HG03097 (cell line): Measurements from ENCODE around the gene QSOX2.

Experiments
- ATAC-seq: cut with Tn5 transposase; IDR thresholded peaks from one replicate; pipeline ENCODE4 v1.9.1; 2021; ENCODE audit not compliant: unreplicated experiment, low FRiP score

The QSOX2 gene

DNA sequence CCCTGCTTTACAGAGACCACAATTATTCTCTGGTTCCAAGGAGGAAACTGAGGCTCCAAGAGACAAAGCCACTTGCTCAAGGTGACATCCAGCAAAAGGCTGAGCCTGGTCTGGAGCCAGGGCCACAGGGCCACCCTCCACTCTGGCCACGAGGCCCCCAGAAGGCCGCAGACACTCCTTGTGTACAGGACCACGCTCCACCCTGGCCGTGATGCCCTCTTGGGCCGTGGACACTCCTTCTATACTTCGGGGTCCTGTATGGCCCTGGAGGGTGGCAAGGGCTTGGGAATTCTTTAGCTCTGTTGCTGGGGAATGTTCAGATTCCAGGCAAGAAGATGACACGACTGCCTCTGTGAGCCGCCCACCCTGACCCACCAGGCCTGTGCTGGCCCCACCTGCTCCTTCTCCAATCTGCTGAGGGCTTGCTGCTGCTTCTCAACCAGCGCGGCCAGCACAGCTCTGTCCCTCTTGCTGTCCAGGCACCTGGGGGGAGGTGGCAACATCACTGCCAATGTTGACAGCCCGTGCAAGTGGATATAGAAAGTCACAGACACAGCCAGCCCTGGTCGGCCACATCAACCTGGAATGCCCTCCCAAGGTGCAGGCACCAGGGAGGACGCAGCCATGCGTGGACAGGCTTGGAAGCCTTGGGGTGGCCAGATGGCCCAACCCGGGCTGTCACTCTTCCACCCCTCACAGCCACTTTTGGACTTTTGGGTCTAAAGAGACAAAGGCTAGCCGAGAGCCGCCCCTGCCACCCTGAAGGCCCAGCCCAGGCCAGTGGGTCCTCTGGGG lies 20.1 kb upstream of the QSOX2 start:
- ATAC-seq = no peak

DNA sequence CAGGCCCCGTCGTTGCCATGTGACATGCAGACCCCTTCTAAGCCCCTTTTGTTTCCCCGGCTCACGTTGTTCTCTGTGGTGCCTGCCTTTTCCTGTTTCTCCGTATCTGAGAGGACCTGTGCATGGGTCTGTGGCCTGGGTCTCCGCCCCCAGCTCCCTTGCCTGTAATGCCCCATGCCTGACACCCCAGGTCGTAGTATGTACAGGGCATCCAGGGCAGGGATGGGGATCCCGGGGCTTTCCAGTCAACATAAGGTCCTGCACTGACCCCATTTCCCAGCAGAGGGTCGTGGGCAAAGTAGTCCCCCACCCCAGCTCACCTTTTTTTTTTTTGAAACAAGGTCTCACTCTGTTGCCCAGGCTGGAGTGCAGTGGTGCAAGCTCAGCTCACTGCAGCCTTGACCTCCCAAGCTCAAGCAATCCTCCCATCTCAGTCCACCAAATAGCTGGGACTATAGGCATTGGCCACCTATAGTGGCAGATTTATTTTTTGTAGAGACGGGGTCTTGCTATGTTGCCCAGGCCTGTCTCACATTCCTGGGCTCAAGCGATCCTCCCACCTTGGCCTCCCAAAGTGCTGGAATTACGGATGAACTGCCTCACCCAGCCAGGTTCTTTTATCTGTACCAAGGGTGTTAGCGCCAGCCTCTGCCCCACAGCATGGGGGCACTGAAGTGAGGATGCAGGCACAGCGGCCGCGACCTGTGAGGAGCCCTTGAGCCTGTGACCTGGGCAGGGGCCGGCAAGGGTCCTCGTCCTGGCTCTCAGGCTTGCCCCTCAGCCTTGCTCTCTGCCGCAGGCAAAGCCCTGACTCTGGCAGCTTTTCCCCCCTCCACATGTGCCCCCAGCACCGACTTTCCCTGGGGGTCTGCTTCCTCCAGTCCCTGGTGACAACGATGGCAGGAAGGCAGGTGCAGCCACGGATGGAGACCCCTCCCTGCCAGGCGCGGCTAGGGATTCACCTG lies 19.1 kb upstream of the QSOX2 start:
- ATAC-seq = no peak

- no peak for ATAC-seq
These were observed 18.4 kb upstream of the QSOX2 start for GRCh38 chr9:136264031-136264430.

- no peak for ATAC-seq
These were observed 17.1 kb upstream of the QSOX2 start for GRCh38 chr9:136262671-136263178.

DNA sequence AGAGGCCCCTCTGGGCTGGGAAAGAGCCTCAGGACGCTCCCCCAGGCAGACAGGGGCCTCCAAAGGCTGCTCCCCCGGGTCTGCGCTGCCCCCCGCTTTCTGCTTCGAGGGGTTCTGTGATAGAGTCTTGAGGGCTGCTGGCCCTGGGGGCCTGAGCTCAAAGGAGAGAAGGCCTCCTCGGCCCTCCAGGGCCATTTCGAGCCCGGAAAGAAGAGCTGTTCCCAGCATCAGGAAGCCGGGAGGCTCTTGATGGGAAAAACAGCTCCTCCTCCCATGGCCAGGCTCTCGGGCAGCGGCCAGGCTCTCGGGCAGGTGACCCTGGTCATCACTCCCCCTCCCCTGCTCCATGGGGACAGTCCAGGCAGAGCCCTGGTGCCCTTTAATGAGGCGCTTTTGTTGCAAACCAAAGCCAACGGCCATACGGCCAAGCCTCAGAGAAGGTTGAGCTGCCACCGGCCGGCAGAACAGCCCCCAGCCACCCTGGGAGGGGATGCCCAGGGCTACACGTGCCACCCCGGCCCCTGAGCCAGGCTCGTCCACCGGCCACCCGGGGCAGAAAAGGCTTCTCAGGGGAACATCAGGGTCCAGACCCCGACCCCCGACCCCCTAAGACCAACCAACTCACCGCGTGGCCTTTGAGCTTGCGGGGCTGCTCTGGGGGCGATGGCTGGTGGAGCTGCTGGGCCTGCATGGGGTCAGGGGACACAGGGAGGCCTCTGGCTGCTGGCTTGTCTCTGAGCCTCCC lies 16.2 kb upstream of the QSOX2 start:
- no peak for ATAC-seq

DNA sequence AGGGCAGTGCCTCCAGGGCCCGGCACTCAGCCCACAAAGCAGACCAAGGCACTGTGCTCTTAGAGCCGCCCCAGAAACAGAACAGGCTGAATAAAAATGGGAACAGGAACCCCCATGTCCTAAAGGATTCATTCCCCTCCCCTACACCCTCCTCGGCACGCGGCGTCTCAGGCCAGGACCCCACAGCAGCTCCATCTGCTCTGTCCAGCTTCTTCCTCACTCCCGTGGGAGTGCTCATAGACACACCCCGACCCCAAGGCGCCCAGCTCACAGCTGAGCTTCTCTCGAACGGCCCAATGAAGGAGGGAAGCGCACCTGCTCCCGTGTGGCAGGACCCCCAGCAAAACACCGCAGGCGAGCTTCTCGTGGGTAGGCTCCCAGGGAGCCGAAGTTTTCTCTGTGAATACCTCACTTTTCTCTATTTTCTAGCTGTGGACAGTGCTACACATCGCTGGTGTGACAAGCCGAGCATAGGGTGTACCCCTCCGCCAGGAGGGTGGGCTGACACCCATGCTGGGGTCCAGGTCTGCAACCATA lies 15.4 kb upstream of the QSOX2 start:
- no peak for ATAC-seq

DNA sequence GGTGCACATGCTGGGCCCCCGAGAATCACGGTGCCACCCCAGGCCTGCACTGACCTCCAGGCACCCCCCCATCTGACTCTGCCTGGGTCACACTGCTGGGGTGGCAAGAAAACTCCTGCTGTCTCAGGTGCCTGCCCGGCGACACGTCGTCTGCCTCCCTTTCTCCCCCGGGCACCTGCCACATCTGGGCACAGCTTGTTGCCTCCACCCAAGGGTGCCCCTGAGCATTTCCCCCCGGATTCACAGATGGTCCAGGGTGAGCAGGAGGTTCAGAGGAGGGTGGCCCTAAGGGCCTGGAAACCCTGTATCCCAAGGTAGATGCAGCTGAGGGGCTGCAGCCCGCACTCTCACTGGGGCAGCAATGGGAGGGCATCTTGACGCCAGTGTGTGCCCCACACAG lies 14.9 kb upstream of the QSOX2 start:
- no peak for ATAC-seq

DNA sequence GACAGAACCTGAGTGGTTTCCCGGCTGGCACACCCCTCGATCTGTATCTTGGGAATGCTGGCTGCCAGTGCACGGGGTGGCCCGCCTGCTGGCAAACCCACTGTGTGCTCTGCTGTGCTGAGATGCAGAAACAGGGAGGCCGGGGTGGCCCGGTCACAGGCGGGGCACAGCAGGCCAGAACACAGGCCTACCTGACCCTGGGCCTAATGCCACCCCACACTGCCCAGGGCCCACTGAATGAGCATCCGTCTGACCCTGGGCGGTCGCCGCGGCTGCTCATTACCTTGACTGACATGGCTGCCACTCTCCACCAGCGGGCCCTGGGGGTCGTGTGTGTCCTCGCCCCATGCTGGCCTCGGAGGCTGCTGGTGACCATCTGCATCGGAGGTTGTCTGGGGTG lies 14.2 kb upstream of the QSOX2 start:
- no peak for ATAC-seq

DNA sequence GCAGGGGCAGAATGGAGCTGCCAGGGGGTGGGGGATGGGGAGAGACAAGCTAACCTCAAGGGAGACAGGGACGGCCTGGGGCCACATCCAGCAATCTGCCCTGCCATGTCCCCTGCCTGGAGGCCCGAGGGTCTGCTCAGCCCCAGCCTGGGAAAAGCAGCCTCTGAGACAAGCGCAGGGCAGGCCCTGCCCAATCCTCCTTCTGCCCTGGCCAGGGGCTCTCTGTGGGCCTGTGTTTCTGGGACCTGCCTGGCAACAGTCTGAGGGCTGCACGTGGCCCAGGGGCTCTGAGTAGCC lies 13.9 kb upstream of the QSOX2 start:
- no peak for ATAC-seq

GRCh38 chr9:136258786-136259516 lies 13.3 kb upstream of the QSOX2 start:
- ATAC-seq = no peak

- ATAC-seq = no peak
These were observed 12.7 kb upstream of the QSOX2 start for GRCh38 chr9:136258299-136258625.

DNA sequence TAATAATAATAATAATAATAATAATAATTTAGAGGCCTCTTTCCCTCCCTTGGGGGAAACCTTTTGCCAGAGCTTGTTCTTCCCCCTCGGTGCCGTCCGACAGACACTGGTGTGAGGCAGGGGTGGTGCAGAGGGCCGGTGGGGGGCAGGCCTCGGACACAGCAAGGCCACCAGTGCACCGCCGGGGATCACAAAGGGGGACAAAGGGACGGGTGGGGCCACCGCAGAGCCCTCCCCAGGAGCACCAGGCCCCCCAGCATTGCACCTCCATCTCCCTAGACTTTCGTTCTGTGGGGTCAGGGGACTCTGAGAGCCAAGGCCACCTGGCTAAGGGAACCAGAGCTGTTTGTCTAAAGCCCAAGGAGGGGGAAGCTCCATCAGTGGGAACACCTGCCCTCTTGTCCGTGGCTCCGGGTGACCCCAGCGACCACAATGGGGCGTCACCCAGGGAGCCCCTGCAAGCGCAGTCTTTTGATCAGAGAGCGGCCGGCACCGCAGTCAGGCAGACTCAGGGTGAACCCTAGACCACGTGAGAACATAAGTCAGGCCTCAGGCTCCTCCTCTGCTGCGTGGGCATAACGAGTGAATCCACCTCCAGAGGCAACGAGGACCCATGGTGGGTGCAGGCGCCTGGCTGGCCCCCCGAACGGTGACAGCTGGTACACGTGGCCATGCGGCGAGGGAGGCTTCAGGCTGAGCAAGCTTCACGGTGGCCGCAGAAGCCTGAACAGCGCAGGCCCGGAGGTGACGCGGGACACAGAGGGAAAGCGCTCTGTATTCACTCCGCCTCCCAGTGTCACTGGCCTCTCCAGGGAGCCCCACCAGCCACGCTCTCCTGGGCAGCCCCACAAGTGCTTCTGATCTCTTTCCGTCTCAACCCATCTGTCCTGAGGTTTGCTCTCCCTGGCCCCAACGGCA lies 12.0 kb upstream of the QSOX2 start:
- no peak for ATAC-seq

DNA sequence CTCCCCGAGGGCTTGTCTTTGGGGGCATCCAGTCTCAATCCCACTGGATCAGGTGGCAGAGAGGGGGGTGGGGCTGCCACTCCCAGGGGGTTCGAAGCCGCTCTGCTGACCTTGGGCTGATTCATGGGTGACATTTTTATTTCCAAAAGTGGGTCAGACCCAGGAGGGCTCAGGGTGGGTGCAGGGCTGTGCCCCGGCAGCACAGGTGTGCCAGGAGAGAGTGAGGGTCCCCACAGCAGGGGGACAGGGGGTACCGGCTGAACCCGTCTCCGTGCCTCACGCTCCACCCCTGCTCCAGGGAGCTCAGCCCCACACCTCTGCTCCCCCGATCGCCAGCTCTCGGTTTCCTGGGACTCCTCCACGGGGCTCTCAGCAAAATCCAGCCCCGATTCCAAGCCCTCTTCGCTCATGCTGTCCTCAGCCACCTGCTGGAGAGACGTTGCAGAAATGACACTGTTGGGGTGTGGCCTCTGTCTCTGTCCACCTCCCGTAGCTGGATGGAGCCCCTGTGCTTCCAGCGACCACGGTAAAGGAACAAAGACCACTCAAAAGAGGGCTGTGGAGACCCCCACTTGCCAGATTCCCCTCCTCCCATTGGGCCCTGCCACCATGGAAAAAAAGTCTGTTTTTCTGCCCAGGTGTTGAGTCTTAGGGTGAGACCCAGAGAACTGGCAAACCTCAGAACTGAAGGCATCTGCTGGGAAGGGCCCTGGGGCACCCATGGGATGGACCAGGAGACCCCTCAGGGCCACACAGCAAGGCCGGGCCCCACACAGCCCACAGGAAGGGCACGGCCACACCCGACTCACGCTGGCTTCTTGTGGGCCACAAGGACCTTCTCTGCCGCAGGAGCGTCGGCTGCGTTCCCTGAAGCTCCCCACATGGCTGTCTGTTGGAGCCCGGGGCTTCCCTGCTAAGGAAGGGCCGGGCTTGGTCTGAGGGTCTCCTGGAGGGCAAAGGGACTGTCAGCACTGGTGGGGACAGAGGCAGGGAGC lies 10.6 kb upstream of the QSOX2 start:
- ATAC-seq = no peak

DNA sequence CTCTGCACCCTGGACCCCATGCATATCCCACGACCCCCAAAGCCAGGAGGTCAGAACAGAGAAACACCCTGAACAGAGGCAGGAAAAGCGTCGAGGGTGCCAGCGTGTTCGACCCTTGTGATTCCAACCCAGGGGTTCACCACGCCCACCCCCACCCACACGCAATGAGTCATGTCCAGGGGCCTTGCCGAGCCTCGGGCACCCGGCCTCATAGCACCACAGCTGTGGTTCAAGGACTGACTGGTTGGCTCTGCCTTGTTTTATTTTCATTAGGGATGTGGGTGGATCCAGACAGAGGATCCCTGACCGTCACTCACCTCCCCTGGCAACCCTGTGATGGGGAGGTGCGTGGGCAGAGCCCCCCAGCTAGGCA lies 9.5 kb upstream of the QSOX2 start:
- ATAC-seq = no peak

DNA sequence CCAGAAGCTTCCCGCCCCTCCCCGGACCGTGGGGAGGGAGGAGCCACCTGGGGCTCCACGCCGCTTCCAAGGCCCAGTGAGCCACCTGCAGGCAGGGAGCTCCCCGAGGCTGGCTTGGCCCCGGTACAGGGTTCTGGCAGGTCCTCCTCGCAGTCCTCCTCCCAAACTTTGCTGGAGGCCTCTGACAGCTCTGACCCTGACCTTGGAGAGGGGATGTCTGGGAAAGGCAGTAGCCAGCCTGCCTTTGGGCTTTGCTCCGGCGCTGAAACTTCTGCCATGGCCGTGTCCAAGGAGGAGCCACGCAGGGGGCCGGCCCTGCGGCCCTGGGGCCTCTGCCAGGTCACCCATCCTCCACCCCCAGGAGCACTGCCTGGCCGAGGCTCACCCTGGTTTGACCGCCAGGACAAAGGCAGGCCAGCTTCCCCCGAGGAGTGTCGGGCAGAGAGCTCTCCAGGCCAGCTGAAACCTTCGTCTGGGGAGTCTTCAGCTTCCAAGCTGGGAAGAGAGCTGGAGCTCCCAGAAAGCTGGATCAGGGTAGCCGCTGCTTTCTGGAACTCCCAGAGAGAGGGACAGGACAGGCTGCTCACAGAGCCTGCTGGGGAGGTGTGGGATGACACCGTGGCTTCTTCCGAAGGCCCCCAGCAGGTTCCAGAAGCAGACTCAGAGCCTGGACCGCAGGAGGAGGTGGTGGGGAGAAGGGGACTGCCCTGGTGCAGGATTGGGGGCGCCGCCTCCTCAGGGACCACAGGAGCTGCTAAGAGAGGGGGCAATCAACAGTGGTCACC lies 9.0 kb upstream of the QSOX2 start:
- no peak for ATAC-seq

DNA sequence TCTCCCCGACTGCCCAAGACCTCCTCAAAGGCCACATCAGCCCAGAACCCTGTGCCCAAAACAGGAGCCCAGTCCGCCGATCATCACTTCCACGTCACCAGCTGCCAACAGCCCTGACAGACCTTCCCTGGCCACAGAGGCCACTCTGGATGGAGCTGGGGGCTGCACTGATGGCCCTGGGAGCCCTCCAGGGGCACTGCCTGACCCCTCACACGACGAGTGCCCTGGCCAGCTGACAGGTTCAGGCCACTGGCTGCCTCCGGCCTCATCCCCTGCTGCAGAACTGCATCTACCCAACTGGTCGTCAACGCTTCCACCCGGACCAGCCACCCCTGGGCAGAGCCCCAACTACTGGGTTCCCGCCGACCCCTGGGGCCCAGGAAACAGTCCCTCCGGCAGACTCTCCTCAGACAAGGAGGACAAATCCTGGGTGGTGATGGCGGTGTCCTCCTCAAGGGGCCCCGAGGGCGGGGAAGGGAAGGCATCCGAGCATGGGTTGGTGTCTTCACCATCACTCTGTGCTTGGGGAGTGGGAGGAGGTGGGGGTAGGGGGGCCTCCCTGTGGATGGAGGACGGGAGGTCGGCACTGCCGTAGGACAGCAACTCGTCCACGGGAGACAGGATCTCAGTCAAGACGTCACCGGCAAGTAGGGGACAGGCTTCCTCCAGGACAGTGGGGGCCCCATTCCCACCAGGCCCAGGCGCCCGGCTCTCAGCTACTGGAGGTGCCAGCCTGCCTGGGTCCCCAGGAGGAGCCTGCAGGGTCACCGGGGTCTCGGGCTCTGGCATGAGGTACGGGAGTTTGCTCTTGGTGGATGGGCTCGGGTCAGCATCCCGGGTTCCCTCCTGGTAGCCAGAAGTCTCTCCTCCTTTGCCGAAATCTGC lies 7.9 kb upstream of the QSOX2 start:
- ATAC-seq = no peak
